AG20443 (cell line): ENCODE measurements around the gene NBPF9.
"Not testable (repeated sequence)": the region's sequence is repeated elsewhere in the genome, so short reads cannot be mapped to it uniquely, and the experiment has no call there.

Experiments used
- DNase-seq: peaks from one replicate; pipeline ENCODE4 v3.0.0; 2012; ENCODE audit warnings: low spot score, mixed read lengths

The NBPF9 gene

DNA sequence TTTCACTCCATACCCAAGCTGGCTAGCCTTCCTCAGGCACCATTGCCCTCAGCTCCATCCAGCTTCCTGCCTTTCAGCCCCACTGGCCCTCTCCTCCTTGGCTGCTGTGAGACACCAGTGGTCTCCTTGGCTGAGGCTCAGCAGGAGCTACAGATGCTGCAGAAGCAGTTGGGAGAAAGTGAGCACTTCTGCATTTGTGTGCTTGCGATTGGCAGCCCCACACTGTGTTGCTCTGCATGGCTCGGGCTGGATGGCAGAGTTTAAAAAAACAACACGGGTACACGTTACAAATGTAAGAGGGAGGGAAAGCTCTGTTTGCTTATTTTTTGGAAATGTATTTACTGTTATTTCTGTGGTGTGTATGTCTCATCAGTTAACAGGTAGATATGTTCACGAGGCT is 90.8 kb downstream of the NBPF9 start:
- not testable (repeated sequence) for DNase-seq

- DNase-seq: not testable (repeated sequence)
Observed at GRCh38 chr1:149009761-149010160, 93.6 kb downstream of the NBPF9 start.

DNA sequence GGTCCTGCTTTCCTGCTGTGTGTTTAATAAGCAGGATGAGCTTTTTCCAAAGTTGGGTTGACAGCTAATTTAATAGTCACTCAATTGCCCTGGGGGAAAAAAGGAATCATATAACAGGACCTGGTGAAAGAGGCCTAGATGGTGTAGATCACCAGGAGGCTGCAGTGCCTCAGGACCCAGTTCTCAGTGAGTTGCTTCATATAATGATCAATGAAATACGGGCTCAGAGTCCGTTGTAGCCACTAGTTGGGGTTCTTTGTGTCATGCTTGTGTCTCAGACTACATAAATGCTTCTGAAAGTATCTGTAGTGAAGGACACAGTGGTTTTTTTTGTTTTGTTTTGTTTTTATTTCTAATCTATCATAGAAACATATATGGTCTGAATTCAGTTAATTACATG is 94.6 kb downstream of the NBPF9 start:
- not testable (repeated sequence) for DNase-seq

GRCh38 chr1:149008326-149008725 is 95.0 kb downstream of the NBPF9 start:
- DNase-seq: not testable (repeated sequence)
